NCI-H2107 treated with DMSO at 0.1 percent for 48 hours (cell line): ENCODE data around the gene ARFGAP3.

Source experiments
- DNase-seq: peaks from one replicate; lab custom pipeline; 2025; ENCODE audit not compliant: unreplicated experiment; lab: John Stamatoyannopoulos, UW

Gene ARFGAP3, protein sequence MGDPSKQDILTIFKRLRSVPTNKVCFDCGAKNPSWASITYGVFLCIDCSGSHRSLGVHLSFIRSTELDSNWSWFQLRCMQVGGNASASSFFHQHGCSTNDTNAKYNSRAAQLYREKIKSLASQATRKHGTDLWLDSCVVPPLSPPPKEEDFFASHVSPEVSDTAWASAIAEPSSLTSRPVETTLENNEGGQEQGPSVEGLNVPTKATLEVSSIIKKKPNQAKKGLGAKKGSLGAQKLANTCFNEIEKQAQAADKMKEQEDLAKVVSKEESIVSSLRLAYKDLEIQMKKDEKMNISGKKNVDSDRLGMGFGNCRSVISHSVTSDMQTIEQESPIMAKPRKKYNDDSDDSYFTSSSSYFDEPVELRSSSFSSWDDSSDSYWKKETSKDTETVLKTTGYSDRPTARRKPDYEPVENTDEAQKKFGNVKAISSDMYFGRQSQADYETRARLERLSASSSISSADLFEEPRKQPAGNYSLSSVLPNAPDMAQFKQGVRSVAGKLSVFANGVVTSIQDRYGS

DNA sequence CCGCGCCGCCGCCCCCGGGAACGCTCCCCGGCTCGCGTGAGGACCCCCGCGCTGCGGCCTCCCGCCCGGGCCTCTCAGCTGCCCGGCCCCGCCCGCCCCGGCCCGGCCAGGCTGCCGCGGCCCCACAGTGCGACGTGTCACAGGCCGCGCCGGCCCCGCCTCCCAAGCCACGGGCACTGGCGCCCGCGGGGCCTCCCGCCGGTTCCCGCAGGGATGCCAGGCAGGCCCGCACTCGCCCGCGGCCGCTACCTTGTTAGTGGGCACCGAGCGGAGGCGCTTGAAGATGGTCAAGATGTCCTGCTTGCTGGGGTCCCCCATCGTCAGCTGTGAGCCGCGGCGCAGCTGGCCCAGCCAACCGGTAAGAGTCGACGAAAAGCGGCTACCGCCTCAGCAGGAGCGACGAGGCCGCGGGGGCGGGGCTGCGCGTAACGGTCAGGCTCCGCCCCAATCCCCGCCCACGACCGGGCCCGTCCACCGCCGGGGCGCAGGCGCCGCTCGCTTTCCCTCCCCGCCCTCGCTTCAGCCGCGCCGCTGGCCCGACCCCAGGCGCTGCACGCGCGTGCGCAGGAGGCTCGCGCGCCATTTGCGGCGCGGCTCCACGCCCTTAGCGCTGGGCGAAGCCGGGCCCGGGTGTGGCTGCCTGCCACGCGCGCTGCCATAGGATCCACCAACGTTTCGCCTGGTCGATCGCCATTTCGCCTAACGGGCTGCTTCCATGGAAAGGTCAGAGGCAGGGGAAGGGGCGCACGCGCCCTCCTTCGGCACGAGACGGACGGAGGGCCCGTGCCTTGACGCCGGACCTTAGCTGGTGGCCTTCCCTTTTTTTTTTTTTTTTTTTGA, at the start of gene ARFGAP3:
ARFGAP3 (minus strand) TSS at position 409 of the 840 bp plus-strand sequence; CDS start at position 318, 91 bp downstream.
- DNase-seq: peak; percentile 33

DNA sequence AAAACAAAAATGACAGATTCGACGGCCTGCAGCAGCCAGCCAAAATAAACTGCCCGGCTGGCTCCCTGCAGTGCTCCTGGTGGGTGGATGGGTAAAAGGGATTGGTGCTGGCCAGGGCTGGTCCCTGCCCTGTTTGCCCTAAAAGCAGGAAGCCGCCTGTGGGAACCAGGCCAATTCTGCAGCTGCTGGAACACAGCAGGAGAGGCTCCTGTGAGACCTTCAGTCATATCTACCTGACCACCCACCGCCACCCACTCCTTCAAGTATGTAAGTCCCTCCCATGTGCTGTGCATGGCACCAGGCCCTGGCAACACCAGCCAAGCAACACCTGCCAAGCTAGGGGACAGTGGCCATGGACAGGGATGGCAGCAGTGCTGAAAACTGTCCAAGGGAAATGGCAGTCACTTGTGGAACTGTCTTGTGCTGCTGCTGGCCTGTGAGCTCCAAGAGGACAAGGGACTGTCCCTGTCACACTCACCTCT, 48.7 kb upstream of the ARFGAP3 start:
- DNase-seq: peak; percentile 12

DNA sequence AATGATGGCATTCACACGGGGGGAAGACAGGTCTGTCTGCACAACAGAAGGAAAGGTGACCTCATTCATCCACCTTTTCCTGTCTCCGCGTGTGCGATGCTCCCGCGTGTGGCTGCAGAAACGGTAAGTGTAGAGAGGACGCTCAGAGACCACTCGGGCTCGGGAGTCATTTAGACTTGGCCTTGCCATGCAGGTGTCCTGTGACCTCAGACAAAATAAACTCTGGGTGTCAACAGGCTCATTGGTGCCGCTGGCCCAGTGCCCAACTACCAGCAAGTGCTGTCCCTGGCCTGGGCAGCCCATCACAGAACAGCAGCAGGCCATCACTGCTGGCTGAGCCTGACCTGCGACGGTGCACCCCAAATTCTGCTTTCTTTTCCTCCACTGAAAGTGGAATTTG, 48.1 kb upstream of the ARFGAP3 start:
- no peak for DNase-seq

DNA sequence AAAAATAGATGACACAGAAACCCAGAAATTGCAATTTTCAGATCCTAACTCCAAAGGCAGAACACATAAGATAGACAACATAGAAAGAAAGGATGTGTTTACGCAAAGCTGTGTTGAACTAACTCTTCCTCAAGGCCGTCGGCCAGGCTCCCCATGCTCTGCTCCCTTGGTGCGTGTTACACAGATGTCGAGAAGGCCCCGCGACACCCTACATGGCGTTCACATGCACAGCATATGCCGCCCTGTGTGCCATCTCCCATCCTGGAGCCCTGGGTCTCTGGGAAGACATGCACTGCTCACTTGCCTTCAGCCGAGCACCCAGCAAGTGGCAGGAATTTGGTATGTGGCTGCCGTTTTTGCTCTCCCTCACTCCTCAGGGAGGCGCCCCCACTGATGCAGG, 47.0 kb upstream of the ARFGAP3 start:
- DNase-seq: no peak

DNA sequence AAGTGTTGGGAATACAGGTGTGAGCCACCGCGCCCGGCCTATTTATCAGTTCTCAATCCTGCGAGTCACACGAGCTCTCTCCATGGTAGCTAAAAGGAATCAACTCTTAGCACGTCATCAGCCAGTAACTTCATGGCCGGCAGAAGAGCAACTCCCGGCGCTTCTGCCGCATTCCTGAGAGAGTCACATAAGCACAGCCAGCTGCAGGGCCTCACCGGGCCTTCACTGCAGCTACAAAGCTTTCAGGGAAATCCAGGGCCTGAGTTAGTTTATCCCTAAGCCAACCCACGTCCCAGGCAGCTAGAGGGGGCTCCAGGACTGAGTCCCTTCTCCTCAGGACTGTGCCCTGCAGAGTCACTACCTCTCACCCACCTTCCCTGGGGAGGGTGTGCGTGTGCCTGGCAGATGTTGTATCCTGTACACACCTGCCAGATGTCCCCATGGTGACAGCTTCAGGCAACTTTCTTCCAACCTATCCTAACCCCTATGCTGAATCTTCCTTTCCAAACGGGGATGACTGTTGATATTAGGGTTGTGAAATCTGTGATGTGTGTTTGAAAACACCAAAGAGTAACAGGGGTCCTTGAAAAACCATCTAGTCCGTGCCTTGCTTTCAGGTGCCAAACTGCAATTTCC, 45.9 kb upstream of the ARFGAP3 start:
- no peak for DNase-seq

DNA sequence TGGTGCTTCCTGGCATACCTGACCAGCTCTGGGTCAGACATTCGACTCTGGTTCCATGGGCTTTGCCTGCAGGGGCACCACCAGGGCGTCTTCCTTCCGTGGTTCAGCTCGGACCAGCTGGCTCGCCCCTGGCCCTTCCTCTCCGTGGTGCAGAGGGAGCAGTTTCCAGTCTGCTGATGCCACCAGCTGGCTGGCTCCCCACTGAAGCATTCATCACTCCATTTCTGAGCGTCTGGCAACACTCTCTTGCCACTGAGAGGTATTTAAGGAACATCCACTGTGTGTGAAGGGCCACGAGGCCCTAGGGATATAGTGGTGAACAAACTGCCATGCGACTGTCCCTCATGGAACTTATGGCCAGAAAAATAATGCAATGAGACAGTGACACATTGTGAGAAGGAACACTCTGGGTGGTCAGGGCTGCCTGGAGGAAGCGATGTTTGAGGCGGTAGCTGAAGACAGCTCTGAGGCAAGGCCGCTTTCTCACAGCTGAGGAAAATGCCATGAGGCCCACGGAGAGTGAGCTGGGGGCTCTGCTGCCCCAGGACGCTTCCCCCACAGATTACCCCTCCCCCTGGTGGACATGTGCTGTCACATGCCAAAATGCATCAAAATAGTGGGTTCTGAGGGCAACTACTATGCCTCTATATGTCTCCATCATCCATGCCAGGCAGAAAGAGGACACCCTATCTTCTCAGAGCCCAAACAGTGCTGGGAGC, 44.9 kb upstream of the ARFGAP3 start:
- DNase-seq: no peak

DNA sequence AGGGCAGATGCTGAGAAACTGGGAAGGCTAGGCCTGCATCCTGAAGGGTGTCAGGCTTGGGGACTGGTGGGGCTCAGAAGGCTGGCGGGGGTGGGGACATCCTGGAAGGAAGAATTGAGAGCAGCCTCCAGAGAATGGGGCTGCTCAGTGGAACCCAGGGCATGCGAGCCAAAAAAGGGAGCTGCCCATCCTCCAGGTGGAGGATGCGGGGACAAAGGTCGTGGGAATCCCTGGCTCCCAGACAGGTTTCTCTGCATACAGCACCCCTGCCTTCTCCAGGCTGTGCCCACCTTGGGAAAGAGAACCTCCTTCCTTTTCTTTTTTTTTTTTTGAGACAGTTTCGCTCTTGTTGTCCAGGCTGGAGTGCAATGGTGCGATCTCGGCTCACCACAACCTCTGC, 40.9 kb upstream of the ARFGAP3 start:
- no peak for DNase-seq

DNA sequence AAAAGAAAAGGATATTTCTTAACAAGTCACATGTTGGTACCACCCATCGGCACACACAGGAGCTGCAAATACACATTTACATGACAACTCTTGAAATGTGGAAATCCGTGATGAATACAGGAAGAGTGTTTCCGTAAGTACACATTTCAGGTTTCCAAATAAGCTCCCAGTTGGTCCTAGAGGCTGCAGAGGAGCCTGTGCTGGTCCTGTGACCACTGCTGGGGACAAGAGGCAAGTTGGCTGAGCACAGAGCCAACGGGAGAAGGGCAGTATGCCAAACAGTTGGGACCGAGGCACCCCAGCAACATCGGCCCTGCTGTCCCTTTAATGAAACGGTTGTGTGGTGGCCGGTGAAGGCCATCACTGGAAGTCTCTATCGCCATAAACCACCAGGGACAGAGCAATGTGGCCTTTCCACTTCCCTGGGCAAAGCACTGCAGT, 38.5 kb upstream of the ARFGAP3 start:
- no peak for DNase-seq

DNA sequence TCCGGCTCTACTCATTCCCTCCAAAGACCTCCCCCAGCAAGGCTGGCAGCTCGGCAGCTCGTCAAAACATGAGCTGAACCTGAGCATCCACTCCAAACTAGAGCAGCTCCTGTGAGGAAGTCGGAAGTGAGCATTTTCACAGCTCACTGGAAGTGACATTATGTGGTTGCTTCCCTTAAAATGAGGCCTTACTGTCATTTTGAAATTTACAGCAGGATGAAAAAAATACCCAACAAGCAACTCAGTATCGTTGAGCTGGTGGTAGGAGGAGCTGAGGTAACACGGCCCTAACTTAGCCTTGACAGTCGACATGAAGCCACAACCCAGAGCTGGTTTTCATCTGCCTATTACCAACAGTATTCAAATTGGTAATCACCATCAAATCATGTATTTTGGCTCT, 38.0 kb upstream of the ARFGAP3 start:
- no peak for DNase-seq

DNA sequence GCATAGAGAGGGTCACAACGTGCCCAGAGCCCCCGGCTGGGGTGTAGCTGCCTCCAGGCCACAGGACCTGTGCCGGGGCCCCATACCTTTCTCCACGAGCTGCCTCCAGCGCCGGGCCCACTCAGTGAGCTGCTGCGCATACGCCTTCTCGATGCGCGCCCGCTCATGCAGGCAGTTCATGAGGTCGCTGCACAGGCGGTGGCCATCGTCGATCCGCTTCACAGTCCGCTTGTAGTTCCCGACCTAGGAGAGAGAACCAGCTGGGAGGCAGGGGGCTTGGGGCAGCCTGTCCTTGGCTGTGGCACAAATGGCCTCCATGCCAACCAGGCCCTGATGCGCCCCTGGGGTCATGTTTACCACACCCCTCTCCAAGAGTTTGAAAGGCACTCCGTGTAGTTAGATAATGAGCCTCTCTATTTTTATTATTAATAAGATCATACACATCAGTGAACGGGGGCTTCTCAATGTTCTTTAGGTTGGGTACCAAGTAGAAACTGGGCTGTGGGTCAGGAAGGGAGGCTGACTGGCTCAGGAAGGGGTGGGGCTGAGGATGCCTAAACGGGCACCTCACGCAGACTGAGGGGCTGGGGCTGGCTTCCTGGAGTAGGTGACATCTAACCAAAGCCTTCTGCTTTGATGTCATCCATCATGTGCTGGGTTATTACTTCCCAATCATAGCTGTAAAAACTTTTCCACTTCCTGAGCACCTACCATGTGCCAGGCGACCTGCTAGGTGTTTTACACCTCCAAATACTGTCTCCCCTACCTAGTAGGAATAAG, 36.5 kb upstream of the ARFGAP3 start:
- no peak for DNase-seq

DNA sequence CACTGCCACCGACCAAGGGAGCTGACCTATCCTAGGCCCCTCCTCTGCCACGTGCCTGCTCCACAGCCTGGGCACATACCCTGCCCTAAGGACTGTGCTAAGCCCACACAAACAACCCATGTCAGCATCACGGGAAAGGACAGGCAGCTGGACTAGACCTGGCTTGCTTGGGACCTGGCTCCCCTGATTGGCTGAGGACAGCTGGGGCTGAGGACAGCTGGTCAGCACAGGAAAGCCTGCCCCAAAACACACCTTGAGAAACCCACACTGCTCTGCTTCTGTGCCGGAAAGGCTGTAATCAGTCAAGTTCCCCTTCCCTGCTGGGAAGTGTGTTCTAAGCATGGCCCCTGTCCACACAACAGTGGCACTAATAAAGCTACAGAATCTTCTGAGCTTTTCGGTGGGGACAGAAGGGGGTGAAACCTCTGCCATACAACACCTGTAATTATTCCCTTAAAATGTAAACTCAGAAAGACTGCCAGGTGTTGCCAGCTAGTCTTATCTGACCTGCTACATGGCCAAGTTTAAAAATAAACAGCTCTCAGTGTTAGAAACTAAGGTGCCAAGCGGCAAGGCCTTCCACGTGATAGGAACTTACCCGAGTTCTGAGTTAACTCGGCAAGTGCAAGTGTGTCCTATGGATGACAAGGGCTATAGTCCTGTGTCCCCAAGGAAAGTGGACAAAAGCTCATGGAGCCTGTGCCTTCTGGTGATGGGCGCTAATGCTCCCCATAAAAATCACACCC, 35.7 kb upstream of the ARFGAP3 start:
- no peak for DNase-seq

DNA sequence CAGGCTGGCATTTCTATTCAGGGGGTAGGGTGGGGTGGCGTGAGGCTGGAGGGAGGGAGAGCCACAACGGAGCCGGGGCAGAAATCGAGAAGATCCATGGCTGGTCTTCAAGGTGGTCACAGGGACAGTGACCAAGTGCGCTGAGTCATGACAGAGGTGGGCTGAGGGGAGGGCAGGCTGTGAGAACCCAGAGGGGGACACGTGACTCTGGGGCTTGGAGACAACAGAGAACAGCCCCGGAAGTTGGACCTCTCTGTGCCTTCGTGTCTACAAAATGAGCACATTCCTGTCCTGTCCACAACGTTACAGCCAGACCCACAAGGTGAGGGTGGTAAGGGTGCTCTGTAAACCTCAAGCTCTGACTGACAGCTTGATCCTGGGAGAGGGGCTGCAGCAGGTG, 35.1 kb upstream of the ARFGAP3 start:
- DNase-seq: no peak

DNA sequence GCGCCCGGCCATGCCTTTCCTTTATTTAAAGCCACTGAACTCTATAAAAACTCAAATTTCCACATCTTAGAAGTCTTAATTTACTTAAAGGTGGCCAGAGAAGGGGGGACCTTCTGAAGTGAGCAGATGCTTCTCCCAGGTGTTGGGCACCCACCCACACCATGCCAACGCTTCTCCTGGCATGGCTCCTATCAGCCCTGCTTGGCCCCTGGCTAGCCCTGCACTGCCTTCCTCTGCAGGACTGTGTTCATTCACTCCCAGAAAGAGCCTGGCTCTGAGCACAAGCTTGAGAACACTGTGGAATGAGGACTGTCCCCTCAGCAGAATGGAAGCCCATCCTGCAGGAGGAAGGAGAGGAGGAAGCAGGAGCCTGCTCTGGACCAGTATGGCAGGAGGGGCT, 34.6 kb upstream of the ARFGAP3 start:
- no peak for DNase-seq

DNA sequence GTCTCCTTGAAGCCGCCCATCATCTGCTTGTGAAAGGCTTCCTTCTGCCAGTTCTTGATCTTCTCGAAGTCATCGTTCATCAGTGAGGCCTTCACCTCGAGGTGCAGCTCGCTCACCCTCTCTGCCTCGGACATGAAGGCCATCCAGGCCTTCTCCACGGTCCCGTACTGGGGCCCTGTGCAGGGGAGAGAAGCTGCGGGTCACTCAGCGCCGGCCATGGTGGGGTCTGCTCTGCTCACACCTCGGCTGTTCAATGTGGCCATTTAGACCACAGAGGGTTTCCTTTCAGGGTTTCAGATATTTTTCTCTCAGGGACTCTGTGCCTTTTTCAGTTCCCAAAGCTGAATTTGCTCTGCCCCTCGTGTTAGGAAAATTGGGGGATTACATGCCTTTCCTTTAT, 33.9 kb upstream of the ARFGAP3 start:
- no peak for DNase-seq

DNA sequence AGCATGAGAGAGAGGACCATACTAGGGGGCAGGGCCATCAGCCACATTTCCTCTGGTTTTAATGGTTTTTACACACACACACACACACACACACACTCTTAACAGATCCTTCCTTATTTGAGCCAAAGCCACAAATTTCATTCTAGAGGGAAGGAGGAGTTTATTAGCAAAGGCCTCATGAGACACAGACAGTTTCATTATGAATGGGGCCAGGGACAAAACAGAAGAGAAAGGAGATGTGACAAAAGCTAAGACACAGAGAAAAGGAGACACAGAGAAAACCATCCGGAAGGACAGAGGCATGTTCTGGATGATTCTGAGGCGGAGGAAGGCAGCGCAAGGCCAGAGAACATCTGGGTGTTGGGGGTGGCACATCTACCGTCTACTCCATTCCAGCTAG, 32.2 kb upstream of the ARFGAP3 start:
- DNase-seq: no peak

DNA sequence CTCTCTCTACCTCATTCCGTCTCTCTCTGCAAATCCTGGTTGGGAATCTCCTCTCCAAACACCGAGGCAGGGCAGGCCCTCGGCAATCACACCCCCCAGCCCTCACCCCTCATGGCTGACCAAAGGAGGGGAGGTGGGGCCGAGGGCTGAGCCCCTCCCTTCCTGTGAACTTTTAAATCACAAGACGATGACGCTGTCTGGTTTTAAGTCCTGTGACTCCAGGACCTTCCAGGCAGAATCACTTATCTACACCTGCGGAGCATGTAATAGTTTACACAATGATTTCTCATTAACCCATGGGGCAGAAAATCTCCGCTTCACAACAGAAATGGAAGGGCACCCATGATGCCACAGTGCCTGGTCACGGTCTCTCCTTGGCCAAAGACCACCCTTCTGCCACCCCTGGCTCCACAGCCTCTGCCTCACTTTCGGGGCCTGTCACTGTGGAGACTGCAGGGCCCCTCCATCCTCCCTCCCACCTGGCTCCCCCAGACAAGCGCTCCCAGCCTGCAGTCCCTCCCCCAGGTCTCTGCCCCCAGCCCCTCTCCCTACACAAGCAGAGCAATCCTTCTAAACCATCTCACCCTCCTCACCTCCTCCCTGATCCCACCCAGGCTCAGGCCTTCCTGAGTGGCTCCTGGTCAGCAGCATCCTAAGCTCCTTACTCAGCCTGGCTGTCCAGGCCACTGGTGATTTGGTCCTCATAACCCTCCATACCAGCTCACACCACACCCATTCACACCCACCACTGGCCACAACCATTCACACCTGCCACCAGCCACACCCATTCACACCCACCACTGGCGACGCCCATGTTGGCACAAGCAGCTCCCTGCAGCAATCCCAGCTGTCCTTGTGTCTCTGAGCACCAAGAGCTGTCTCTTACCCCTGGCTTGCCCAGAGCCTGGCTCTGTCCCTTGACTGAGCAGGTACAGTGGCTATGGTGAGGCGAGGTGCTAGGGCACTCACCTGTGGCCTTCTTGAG, 30.7 kb upstream of the ARFGAP3 start:
- DNase-seq: no peak

DNA sequence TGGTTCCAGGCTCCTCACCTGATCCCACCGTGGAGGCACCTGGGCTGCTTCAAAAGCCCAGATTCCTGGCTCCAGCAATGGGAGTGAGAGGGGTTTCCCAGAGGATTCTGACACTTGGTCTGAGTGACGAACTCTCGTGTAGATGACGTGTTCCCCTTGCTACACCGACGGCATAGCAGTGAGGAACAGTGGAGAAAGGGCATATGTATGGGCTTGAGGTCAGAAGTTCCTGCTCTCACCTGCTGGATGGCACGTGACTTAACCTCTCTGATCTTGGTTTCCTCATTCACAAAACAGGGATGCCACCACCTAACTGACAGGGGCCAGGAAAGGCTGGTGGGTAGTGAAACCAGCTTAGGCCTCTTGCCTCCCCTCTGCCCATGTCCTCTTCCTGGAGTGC, 30.0 kb upstream of the ARFGAP3 start:
- DNase-seq: no peak

DNA sequence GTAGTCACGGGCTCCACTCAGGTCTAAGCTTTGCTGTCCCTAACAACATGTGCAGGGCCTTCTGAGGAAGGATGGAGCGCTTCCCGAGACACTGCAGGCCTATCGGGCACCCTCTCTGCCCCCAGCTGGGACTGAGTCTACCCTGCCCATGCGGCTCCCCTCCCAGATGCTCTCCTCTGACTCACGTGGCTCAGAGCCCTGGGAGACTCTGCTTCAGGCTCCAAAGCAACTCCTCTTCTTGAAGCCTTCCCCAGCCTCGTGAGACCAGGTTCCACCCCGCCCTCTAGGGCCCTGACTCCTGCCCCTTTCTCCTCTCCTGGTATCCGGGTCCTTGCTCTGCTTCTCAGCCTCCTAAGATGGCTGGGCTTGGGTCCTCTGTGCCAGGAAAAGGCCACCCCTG, 28.4 kb upstream of the ARFGAP3 start:
- no peak for DNase-seq
